HFFc6 (cell line): Measurements from ENCODE around the gene GNA12. TPM values are rescaled to one million over a fixed set of nuclear protein-coding genes. Genes with fewer than 3 reads are reported as not detected.
"Not testable (repeated sequence)": the region's sequence is repeated elsewhere in the genome, so short reads cannot be mapped to it uniquely, and the experiment has no call there.

Source experiments
- DNase-seq: peaks from one replicate; pipeline ENCODE4 v3.0.0-alpha.2; 2018
- H3K27ac Mint-ChIP-seq: 2 replicates; pipeline ENCODE4 v1.8.0; 2020; ENCODE audit warnings: mild to moderate bottlenecking, mixed read lengths
- H3K27me3 Mint-ChIP-seq: 2 replicates; pipeline ENCODE4 v1.8.0; 2021; ENCODE audit warnings: mild to moderate bottlenecking, moderate library complexity, mixed read lengths; ENCODE audit not compliant: insufficient read depth
- H3K36me3 Mint-ChIP-seq: 2 replicates; pipeline ENCODE4 v1.8.0; 2021; ENCODE audit warnings: low read depth, mixed read lengths
- H3K4me1 Mint-ChIP-seq: 2 replicates; pipeline ENCODE4 v1.8.0; 2020; ENCODE audit warnings: low read depth, mixed read lengths
- H3K4me3 Mint-ChIP-seq: 2 replicates; pipeline ENCODE4 v1.8.0; 2020; ENCODE audit warnings: mild to moderate bottlenecking, moderate library complexity, mixed read lengths
- H3K9me3 Mint-ChIP-seq: 2 replicates; pipeline ENCODE4 v1.8.0; 2020; ENCODE audit warnings: mild to moderate bottlenecking, mixed read lengths
- total RNA-seq, 6 experiments: library from RNA; stranded (reverse); fragmentation: NEBNext Ultra II Directional; extraction: Animal tissue kit (Norgen Biotek cat#: 25700); gene quantifications; 2 replicates in 1 of 6; 3 replicates in 5 of 6; pipeline ENCODE4 v1.2.3, GENCODE V29; 2021
- TF ChIP-seq, protein P1 (sequence below): fragments of 200-600 bp; sonication (generic); IDR thresholded peaks from 2 replicates; pipeline ENCODE4 v1.5.0; 2021; ENCODE audit warnings: antibody characterized with exemption, mild to moderate bottlenecking

Gene GNA12
- total RNA-seq, 6 experiments from 2014 or later: 52.9 to 61.9 (median 57.6) TPM

- H3K27me3 Mint-ChIP-seq: peaks cover 2% of the 10 kb centered on the region; the same call in 1 of the 2 replicates
- TF ChIP-seq, protein P1, sequence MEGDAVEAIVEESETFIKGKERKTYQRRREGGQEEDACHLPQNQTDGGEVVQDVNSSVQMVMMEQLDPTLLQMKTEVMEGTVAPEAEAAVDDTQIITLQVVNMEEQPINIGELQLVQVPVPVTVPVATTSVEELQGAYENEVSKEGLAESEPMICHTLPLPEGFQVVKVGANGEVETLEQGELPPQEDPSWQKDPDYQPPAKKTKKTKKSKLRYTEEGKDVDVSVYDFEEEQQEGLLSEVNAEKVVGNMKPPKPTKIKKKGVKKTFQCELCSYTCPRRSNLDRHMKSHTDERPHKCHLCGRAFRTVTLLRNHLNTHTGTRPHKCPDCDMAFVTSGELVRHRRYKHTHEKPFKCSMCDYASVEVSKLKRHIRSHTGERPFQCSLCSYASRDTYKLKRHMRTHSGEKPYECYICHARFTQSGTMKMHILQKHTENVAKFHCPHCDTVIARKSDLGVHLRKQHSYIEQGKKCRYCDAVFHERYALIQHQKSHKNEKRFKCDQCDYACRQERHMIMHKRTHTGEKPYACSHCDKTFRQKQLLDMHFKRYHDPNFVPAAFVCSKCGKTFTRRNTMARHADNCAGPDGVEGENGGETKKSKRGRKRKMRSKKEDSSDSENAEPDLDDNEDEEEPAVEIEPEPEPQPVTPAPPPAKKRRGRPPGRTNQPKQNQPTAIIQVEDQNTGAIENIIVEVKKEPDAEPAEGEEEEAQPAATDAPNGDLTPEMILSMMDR: no peak
- H3K36me3 Mint-ChIP-seq: peaks cover 33% of the 10 kb centered on the region
- DNase-seq: no peak
- H3K27ac Mint-ChIP-seq: no peak overlapping the region
- H3K9me3 Mint-ChIP-seq: peaks cover 7% of the 10 kb centered on the region; the same call in 1 of the 2 replicates
- H3K4me3 Mint-ChIP-seq: no peak overlapping the region
- peaks cover 62% of the 10 kb centered on the region for H3K4me1 Mint-ChIP-seq
These were observed 91.0 kb downstream of the GNA12 start for GRCh38 chr7:2753148-2753547.

DNA sequence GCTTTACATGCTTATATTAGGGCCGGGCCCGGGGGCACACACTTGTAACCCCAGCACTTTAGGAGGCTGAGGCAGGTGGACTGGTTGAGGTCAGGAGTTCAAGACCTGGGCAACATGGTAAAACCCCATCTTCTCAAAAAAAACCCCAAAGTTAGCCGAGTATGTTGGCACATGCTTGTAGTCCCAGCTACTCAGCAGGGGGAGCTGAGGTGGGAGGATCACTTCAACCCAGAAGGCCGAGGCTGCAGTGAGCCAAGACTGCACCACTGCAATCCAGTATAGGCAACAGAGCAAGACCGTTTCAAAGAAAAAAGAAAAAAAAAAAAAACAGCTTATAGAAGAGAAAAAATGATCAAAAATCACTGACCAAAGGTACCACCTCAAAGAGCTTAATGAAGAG, 93.0 kb downstream of the GNA12 start:
- Mint-ChIP-seq H3K36me3 (peaks cover 36% of the 10 kb centered on the region), H3K4me1 (peaks cover 42% of the 10 kb centered on the region), H3K27ac (no peak overlapping the region), H3K4me3 (no peak overlapping the region), H3K27me3 (peaks cover 2% of the 10 kb centered on the region; the same call in 1 of the 2 replicates), H3K9me3 (peaks cover 15% of the 10 kb centered on the region; the same call in 1 of the 2 replicates)
- TF ChIP-seq, protein P1: no peak
- no peak for DNase-seq

GRCh38 chr7:2750004-2750407, 94.1 kb downstream of the GNA12 start:
- peak; percentile 2 for DNase-seq
- peaks cover 2% of the 10 kb centered on the region; the same call in 1 of the 2 replicates for H3K27me3 Mint-ChIP-seq
- peaks cover 31% of the 10 kb centered on the region for H3K4me1 Mint-ChIP-seq
- H3K4me3 Mint-ChIP-seq: no peak overlapping the region
- H3K27ac Mint-ChIP-seq: peak overlapping the region; percentile 25; the same call in 1 of the 2 replicates
- TF ChIP-seq, protein P1: no peak
- peaks cover 36% of the 10 kb centered on the region for H3K36me3 Mint-ChIP-seq
- peaks cover 13% of the 10 kb centered on the region for H3K9me3 Mint-ChIP-seq

GRCh38 chr7:2748684-2749083, 95.4 kb downstream of the GNA12 start:
- not testable (repeated sequence) for H3K27ac Mint-ChIP-seq, DNase-seq, H3K27me3 Mint-ChIP-seq, H3K4me3 Mint-ChIP-seq
- Mint-ChIP-seq H3K36me3 (peaks cover 35% of the 10 kb centered on the region), H3K9me3 (peaks cover 21% of the 10 kb centered on the region), H3K4me1 (peaks cover 17% of the 10 kb centered on the region)

DNA sequence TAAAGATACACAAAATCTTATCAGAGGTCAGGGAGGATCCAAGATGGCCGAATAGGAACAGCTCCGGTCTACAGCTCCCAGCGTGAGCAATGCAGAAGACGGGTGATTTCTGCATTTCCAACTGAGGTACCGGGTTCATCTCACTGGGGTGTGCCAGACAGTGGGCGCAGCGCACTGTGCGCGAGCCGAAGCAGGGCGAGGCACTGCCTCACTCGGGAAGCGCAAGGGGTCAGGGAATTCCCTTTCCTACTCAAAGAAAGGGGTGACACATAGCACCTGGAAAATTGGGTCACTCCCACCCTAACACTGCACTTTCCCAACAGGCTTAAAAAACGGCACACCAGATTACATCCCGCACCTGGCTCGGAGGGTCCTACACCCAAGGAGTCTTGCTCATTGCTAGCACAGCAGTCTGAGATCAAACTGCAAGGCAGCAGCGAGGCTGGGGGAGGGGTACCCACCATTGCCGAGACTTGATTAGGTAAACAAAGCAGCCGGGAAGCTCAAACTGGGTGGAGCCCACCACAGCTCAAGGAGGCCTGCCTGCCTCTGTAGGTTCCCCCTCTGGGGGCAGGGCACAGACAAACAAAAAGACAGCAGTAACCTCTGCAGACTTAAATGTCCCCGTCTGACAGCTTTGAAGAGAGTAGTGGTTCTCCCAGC, 100.5 kb downstream of the GNA12 start:
- H3K4me3 Mint-ChIP-seq, H3K27ac Mint-ChIP-seq, H3K4me1 Mint-ChIP-seq, DNase-seq, H3K27me3 Mint-ChIP-seq: not testable (repeated sequence)
- Mint-ChIP-seq H3K9me3 (peaks cover 31% of the 10 kb centered on the region), H3K36me3 (peaks cover 55% of the 10 kb centered on the region)

GRCh38 chr7:2738766-2739549, 105.2 kb downstream of the GNA12 start:
- H3K4me1 Mint-ChIP-seq: peaks cover 13% of the 10 kb centered on the region
- no peak overlapping the region; the same call in 1 of the 2 replicates for H3K27ac Mint-ChIP-seq

More at GRCh38 chr7:2738766-2739549, 105.2 kb downstream of the GNA12 start:
- peaks cover 7% of the 10 kb centered on the region for H3K27me3 Mint-ChIP-seq
- TF ChIP-seq, protein P1: no peak
- no peak for DNase-seq
- no peak overlapping the region for H3K4me3 Mint-ChIP-seq
- peaks cover 35% of the 10 kb centered on the region for H3K36me3 Mint-ChIP-seq
- H3K9me3 Mint-ChIP-seq: peaks cover 10% of the 10 kb centered on the region; the same call in 1 of the 2 replicates
